GM23338 (cell line): ENCODE measurements around the gene SNW1. TPM values are rescaled to one million over a fixed set of nuclear protein-coding genes. Genes with fewer than 3 reads are reported as not detected.

Experiments used
- ATAC-seq: fragments of 200-7000 bp; cut with Tn5 transposase; 3 replicates; pipeline ENCODE4 v1.9.1; 2020
- DNase-seq: peaks from one replicate; pipeline ENCODE4 v3.0.0-alpha.2; 2015; ENCODE audit warnings: low spot score
- H2AFZ ChIP-seq: fragments of 200-600 bp; sonication (generic); 2 replicates; pipeline ENCODE4 v1.8.0; 2016; ENCODE audit warnings: antibody characterized with exemption, mild to moderate bottlenecking, moderate library complexity
- H3F3A ChIP-seq: fragments of 200-600 bp; sonication (generic); replicated peaks from 2 replicates; pipeline ENCODE4 v1.8.0; 2017; ENCODE audit warnings: antibody characterized with exemption, mixed run types, low read depth
- H3K27ac ChIP-seq: fragments of 200-600 bp; sonication (generic); 2 replicates; pipeline ENCODE4 v1.6.1; 2016; ENCODE audit warnings: low read depth
- H3K27me3 ChIP-seq: fragments of 200-600 bp; sonication (generic); 2 replicates; pipeline ENCODE4 v1.8.0; 2016; ENCODE audit warnings: mild to moderate bottlenecking, mixed run types, moderate library complexity; ENCODE audit not compliant: insufficient read depth
- H3K36me3 ChIP-seq: fragments of 200-600 bp; sonication (generic); 2 replicates; pipeline ENCODE4 v1.8.0; 2016; ENCODE audit warnings: mild to moderate bottlenecking; ENCODE audit not compliant: insufficient read depth
- H3K4me1 ChIP-seq: fragments of 200-600 bp; sonication (generic); 2 replicates; pipeline ENCODE4 v1.8.0; 2016; ENCODE audit warnings: mild to moderate bottlenecking, moderate library complexity; ENCODE audit not compliant: insufficient read depth
- H3K4me2 ChIP-seq: fragments of 200-600 bp; sonication (generic); 2 replicates; pipeline ENCODE4 v1.7.1; 2017; ENCODE audit warnings: mixed run types
- H3K4me3 ChIP-seq: fragments of 200-600 bp; sonication (generic); 2 replicates; pipeline ENCODE4 v1.6.1; 2016; ENCODE audit warnings: mixed run types
- H3K79me2 ChIP-seq: fragments of 200-600 bp; sonication (generic); replicated peaks from 2 replicates; pipeline ENCODE4 v1.8.0; 2017; ENCODE audit warnings: mild to moderate bottlenecking; ENCODE audit not compliant: insufficient read depth
- H3K9me2 ChIP-seq: fragments of 200-600 bp; sonication (generic); 2 replicates; pipeline ENCODE4 v1.8.0; 2017; ENCODE audit not compliant: insufficient read depth
- H4K20me1 ChIP-seq: fragments of 200-600 bp; sonication (generic); replicated peaks from 2 replicates; pipeline ENCODE4 v1.8.0; 2017; ENCODE audit warnings: mild to moderate bottlenecking; ENCODE audit not compliant: insufficient read depth
- H3K27ac Mint-ChIP-seq: 2 replicates; pipeline ENCODE4 v1.8.0; 2020; ENCODE audit warnings: inconsistent platforms, mild to moderate bottlenecking, moderate library complexity, mixed read lengths
- H3K27me3 Mint-ChIP-seq: 3 replicates; pipeline ENCODE4 v1.8.0; 2022; ENCODE audit warnings: low read depth, mild to moderate bottlenecking, moderate library complexity, mixed read lengths, inconsistent platforms; ENCODE audit not compliant: insufficient read depth, poor library complexity
- H3K36me3 Mint-ChIP-seq: 3 replicates; pipeline ENCODE4 v1.8.0; 2021; ENCODE audit warnings: low read depth, mild to moderate bottlenecking, inconsistent platforms, moderate library complexity, mixed read lengths
- H3K4me1 Mint-ChIP-seq: 3 replicates; pipeline ENCODE4 v1.8.0; 2020; ENCODE audit warnings: mild to moderate bottlenecking, inconsistent platforms, mixed read lengths
- H3K4me3 Mint-ChIP-seq: 3 replicates; pipeline ENCODE4 v1.8.0; 2021; ENCODE audit warnings: moderate library complexity, mild to moderate bottlenecking, inconsistent platforms, mixed read lengths
- H3K9me3 Mint-ChIP-seq: 3 replicates; pipeline ENCODE4 v1.8.0; 2020; ENCODE audit warnings: moderate library complexity, mild to moderate bottlenecking, inconsistent platforms, mixed read lengths
- CREB1 ChIP-seq: fragments of 250-450 bp; sonication (Bioruptor Pico); IDR thresholded peaks from 2 replicates; pipeline ENCODE4 v1.5.0; 2020; ENCODE audit warnings: low read depth, mild to moderate bottlenecking, moderate library complexity
- EZH2 ChIP-seq: fragments of 200-600 bp; sonication (generic); IDR thresholded peaks from one replicate; pipeline ENCODE4 v1.8.0; 2017; ENCODE audit warnings: antibody characterized with exemption, mild to moderate bottlenecking, low read depth; ENCODE audit not compliant: unreplicated experiment
- EZH2phosphoT487 ChIP-seq: fragments of 200-600 bp; sonication (generic); IDR thresholded peaks from one replicate; pipeline ENCODE4 v1.8.1; 2018; ENCODE audit warnings: antibody characterized with exemption; ENCODE audit not compliant: unreplicated experiment
- JUNB ChIP-seq: IDR thresholded peaks from one replicate; pipeline ENCODE4 v1.6.1; 2016; ENCODE audit warnings: antibody characterized with exemption; ENCODE audit not compliant: unreplicated experiment
- NANOG ChIP-seq: IDR thresholded peaks from 2 replicates; pipeline ENCODE4 v1.6.1; 2016; ENCODE audit warnings: antibody characterized with exemption, borderline replicate concordance
- POLR2AphosphoS5 ChIP-seq: IDR thresholded peaks from 2 replicates; pipeline ENCODE4 v1.6.1; 2016; ENCODE audit warnings: antibody characterized with exemption, low read depth
- STAT1 ChIP-seq: IDR thresholded peaks from one replicate; pipeline ENCODE4 v1.6.1; 2016; ENCODE audit warnings: antibody characterized with exemption; ENCODE audit not compliant: unreplicated experiment
- ZNF114 ChIP-seq: fragments of 250-450 bp; sonication (Bioruptor Pico); IDR thresholded peaks from 2 replicates; pipeline ENCODE4 v1.5.0; 2020; ENCODE audit warnings: mild to moderate bottlenecking, moderate library complexity
- ZNF331 ChIP-seq: fragments of 250-450 bp; sonication (Bioruptor Pico); IDR thresholded peaks from 2 replicates; pipeline ENCODE4 v1.5.0; 2020; ENCODE audit warnings: low read depth, mild to moderate bottlenecking, moderate library complexity
- polyA plus RNA-seq: library from polyadenylated mRNA; unstranded; fragments of >200 nt; fragmentation: Nextera tagmentation; extraction: Ambion mirVana; gene quantifications from 2 replicates; pipeline ENCODE4 v1.2.1, GENCODE V29; 2016
- total RNA-seq: library from RNA; depleted of rRNA; stranded (reverse); fragments of >200 nt; shearing (Covaris generic); gene quantifications from 2 replicates; pipeline ENCODE4 v1.2.3, GENCODE V29; 2014
- TF ChIP-seq, protein P1 (sequence below), 2 experiments: fragments of 200-600 bp in 1 of 2; sonication (generic) in 1 of 2; conservative IDR thresholded peaks; 2 replicates each; pipeline versions ENCODE4 v1.5.1 to v1.6.1; 2016 to 2017; ENCODE audit warnings: antibody characterized with exemption in 2 of 2, low read depth in 2 of 2, mild to moderate bottlenecking in 2 of 2, moderate library complexity in 1 of 2
- TF ChIP-seq, protein P2 (sequence below): fragments of 250-450 bp; sonication (Bioruptor Pico); IDR thresholded peaks from 2 replicates; pipeline ENCODE4 v1.5.0; 2020; ENCODE audit warnings: mild to moderate bottlenecking, moderate library complexity
- TF ChIP-seq, protein P3 (sequence below): IDR thresholded peaks from one replicate; pipeline ENCODE4 v1.6.1; 2018; ENCODE audit warnings: antibody characterized with exemption; ENCODE audit not compliant: unreplicated experiment
- TF ChIP-seq, protein P4 (sequence below): IDR thresholded peaks from 2 replicates; pipeline ENCODE4 v1.6.1; 2016; ENCODE audit warnings: antibody characterized with exemption

SNW1 gene
- total and polyA plus RNA-seq, 2 experiments from 2014 or later, result 60.5 to 129 TPM

DNA sequence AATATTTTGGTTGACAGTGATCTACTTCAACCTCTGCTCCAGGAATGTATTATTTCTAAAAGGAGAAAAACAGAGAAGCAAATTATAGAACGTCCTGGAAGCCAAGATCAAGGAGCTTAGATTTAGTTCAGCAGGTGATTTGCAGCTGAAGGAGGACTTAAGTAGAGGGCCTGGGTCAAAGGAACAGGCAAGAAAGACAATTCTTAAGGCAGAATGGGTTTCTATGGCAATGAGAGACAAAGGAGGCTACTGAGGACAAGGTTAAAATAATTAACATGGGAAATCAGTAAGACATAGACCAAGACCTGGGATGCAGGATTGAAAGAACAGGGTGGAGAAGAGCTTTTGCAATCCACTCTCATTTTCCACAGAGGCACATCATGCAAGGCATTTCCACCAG lies 2.4 kb upstream of the SNW1 start:
- H3F3A ChIP-seq, result peaks cover 2% of the 10 kb centered on the region; the same call in 1 of the 2 replicates
- H4K20me1 ChIP-seq, result peaks cover 12% of the 10 kb centered on the region
- H3K4me3 Mint-ChIP-seq, result peak overlapping the region; percentile 10; the same call in 1 of the 3 replicates
- no peak for TF ChIP-seq ZNF114
- TF ChIP-seq JUNB, result no peak
- TF ChIP-seq, protein P1, sequence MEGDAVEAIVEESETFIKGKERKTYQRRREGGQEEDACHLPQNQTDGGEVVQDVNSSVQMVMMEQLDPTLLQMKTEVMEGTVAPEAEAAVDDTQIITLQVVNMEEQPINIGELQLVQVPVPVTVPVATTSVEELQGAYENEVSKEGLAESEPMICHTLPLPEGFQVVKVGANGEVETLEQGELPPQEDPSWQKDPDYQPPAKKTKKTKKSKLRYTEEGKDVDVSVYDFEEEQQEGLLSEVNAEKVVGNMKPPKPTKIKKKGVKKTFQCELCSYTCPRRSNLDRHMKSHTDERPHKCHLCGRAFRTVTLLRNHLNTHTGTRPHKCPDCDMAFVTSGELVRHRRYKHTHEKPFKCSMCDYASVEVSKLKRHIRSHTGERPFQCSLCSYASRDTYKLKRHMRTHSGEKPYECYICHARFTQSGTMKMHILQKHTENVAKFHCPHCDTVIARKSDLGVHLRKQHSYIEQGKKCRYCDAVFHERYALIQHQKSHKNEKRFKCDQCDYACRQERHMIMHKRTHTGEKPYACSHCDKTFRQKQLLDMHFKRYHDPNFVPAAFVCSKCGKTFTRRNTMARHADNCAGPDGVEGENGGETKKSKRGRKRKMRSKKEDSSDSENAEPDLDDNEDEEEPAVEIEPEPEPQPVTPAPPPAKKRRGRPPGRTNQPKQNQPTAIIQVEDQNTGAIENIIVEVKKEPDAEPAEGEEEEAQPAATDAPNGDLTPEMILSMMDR (conservative IDR thresholded peaks at IDR 0.05; ENCODE audit: low read depth in 2 of 2), result no peak
- TF ChIP-seq POLR2AphosphoS5, result no peak
- TF ChIP-seq, protein P2, sequence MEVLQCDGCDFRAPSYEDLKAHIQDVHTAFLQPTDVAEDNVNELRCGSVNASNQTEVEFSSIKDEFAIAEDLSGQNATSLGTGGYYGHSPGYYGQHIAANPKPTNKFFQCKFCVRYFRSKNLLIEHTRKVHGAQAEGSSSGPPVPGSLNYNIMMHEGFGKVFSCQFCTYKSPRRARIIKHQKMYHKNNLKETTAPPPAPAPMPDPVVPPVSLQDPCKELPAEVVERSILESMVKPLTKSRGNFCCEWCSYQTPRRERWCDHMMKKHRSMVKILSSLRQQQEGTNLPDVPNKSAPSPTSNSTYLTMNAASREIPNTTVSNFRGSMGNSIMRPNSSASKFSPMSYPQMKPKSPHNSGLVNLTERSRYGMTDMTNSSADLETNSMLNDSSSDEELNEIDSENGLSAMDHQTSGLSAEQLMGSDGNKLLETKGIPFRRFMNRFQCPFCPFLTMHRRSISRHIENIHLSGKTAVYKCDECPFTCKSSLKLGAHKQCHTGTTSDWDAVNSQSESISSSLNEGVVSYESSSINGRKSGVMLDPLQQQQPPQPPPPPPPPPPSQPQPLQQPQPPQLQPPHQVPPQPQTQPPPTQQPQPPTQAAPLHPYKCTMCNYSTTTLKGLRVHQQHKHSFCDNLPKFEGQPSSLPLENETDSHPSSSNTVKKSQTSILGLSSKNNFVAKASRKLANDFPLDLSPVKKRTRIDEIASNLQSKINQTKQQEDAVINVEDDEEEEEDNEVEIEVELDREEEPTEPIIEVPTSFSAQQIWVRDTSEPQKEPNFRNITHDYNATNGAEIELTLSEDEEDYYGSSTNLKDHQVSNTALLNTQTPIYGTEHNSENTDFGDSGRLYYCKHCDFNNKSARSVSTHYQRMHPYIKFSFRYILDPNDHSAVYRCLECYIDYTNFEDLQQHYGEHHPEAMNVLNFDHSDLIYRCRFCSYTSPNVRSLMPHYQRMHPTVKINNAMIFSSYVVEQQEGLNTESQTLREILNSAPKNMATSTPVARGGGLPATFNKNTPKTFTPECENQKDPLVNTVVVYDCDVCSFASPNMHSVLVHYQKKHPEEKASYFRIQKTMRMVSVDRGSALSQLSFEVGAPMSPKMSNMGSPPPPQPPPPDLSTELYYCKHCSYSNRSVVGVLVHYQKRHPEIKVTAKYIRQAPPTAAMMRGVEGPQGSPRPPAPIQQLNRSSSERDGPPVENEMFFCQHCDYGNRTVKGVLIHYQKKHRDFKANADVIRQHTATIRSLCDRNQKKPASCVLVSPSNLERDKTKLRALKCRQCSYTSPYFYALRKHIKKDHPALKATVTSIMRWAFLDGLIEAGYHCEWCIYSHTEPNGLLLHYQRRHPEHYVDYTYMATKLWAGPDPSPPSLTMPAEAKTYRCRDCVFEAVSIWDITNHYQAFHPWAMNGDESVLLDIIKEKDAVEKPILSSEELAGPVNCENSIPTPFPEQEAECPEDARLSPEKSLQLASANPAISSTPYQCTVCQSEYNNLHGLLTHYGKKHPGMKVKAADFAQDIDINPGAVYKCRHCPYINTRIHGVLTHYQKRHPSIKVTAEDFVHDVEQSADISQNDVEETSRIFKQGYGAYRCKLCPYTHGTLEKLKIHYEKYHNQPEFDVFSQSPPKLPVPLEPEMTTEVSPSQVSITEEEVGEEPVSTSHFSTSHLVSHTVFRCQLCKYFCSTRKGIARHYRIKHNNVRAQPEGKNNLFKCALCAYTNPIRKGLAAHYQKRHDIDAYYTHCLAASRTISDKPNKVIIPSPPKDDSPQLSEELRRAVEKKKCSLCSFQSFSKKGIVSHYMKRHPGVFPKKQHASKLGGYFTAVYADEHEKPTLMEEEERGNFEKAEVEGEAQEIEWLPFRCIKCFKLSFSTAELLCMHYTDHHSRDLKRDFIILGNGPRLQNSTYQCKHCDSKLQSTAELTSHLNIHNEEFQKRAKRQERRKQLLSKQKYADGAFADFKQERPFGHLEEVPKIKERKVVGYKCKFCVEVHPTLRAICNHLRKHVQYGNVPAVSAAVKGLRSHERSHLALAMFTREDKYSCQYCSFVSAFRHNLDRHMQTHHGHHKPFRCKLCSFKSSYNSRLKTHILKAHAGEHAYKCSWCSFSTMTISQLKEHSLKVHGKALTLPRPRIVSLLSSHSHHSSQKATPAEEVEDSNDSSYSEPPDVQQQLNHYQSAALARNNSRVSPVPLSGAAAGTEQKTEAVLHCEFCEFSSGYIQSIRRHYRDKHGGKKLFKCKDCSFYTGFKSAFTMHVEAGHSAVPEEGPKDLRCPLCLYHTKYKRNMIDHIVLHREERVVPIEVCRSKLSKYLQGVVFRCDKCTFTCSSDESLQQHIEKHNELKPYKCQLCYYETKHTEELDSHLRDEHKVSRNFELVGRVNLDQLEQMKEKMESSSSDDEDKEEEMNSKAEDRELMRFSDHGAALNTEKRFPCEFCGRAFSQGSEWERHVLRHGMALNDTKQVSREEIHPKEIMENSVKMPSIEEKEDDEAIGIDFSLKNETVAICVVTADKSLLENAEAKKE, result no peak
- TF ChIP-seq STAT1, result no peak
- no peak for TF ChIP-seq ZNF331 (CRISPR knock-in tag)
- TF ChIP-seq CREB1, result no peak
- no peak for TF ChIP-seq EZH2phosphoT487
- TF ChIP-seq, protein P3, sequence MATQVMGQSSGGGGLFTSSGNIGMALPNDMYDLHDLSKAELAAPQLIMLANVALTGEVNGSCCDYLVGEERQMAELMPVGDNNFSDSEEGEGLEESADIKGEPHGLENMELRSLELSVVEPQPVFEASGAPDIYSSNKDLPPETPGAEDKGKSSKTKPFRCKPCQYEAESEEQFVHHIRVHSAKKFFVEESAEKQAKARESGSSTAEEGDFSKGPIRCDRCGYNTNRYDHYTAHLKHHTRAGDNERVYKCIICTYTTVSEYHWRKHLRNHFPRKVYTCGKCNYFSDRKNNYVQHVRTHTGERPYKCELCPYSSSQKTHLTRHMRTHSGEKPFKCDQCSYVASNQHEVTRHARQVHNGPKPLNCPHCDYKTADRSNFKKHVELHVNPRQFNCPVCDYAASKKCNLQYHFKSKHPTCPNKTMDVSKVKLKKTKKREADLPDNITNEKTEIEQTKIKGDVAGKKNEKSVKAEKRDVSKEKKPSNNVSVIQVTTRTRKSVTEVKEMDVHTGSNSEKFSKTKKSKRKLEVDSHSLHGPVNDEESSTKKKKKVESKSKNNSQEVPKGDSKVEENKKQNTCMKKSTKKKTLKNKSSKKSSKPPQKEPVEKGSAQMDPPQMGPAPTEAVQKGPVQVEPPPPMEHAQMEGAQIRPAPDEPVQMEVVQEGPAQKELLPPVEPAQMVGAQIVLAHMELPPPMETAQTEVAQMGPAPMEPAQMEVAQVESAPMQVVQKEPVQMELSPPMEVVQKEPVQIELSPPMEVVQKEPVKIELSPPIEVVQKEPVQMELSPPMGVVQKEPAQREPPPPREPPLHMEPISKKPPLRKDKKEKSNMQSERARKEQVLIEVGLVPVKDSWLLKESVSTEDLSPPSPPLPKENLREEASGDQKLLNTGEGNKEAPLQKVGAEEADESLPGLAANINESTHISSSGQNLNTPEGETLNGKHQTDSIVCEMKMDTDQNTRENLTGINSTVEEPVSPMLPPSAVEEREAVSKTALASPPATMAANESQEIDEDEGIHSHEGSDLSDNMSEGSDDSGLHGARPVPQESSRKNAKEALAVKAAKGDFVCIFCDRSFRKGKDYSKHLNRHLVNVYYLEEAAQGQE, result no peak
- TF ChIP-seq EZH2, result no peak
- TF ChIP-seq, protein P4, sequence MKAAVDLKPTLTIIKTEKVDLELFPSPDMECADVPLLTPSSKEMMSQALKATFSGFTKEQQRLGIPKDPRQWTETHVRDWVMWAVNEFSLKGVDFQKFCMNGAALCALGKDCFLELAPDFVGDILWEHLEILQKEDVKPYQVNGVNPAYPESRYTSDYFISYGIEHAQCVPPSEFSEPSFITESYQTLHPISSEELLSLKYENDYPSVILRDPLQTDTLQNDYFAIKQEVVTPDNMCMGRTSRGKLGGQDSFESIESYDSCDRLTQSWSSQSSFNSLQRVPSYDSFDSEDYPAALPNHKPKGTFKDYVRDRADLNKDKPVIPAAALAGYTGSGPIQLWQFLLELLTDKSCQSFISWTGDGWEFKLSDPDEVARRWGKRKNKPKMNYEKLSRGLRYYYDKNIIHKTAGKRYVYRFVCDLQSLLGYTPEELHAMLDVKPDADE, result no peak
- no peak for TF ChIP-seq NANOG
- H3K4me1 ChIP-seq, result peaks cover 20% of the 10 kb centered on the region
- H3K27ac ChIP-seq, result no peak overlapping the region
- H3K9me2 ChIP-seq, result no peaks in the 10 kb centered on the region
- no peaks in the 10 kb centered on the region for H3K9me3 Mint-ChIP-seq
- H3K27me3 Mint-ChIP-seq, result peaks cover 7% of the 10 kb centered on the region
- 0 out of 2 replicates have a peak overlapping the region, but pooled peaks have one; percentile 30 for H2AFZ ChIP-seq
- no peak overlapping the region for H3K4me2 ChIP-seq
- peaks cover 22% of the 10 kb centered on the region for H3K79me2 ChIP-seq
- peak overlapping the region; percentile 57; the same call in 1 of the 2 replicates for H3K27ac Mint-ChIP-seq
- no peaks in the 10 kb centered on the region; the same call in 2 of the 3 replicates for H3K36me3 Mint-ChIP-seq
- peaks cover 25% of the 10 kb centered on the region for H3K4me1 Mint-ChIP-seq
- DNase-seq, result peak; percentile 65
- H3K27me3 ChIP-seq, result no peaks in the 10 kb centered on the region
- H3K36me3 ChIP-seq, result no peaks in the 10 kb centered on the region
- no peak overlapping the region for H3K4me3 ChIP-seq
- peak; percentile 20 for ATAC-seq
